ENCODE data around the gene IGSF21. TPM values are rescaled to one million over a fixed set of nuclear protein-coding genes. Genes with fewer than 3 reads are reported as not detected.

The IGSF21 gene
- total RNA-seq, 2 experiments from 2014 or later: not detected

GRCh38 chr1:18085387-18086074 lies 22.1 kb upstream of the IGSF21 start:
- Histone ChIP-seq H3K4me3 (ENCODE audit: low read length) (no peak overlapping the region), H3K4me1 (ENCODE audit: insufficient read depth, low read length) (no peaks in the 10 kb centered on the region), H3K36me3 (ENCODE audit: insufficient read depth, low read length) (no peaks in the 10 kb centered on the region), H3K9me3 (ENCODE audit: control insufficient read depth in 1 of 2, insufficient read depth in 1 of 2, low read length in 2 of 2) (no peaks in the 10 kb centered on the region), H3K27ac (ENCODE audit: low read depth in 1 of 2, low read length in 2 of 2) (no peak overlapping the region), H3K27me3 (ENCODE audit: control insufficient read depth in 1 of 2, insufficient read depth in 2 of 2, low read length in 2 of 2) (no peaks in the 10 kb centered on the region)
- H3K27ac Mint-ChIP-seq: no peak overlapping the region
- H3K36me3 Mint-ChIP-seq (ENCODE audit: low read depth): no peaks in the 10 kb centered on the region
- DNase-seq: no peak
- no peaks in the 10 kb centered on the region for H3K4me1 Mint-ChIP-seq (ENCODE audit: low read depth)
- ChIA-PET POLR2A (no interaction called here), CTCF (interaction anchor here (1.2 kb wide), 1 partner anchor 9 kb away, joined by 3 read pairs; no protein-coding TSS in a partner anchor)
- H3K27me3 Mint-ChIP-seq: peaks cover 20% of the 10 kb centered on the region
- ATAC-seq (ENCODE audit: poor library complexity): no peak
- H3K4me3 Mint-ChIP-seq: no peak overlapping the region
- TF ChIP-seq, protein P1, sequence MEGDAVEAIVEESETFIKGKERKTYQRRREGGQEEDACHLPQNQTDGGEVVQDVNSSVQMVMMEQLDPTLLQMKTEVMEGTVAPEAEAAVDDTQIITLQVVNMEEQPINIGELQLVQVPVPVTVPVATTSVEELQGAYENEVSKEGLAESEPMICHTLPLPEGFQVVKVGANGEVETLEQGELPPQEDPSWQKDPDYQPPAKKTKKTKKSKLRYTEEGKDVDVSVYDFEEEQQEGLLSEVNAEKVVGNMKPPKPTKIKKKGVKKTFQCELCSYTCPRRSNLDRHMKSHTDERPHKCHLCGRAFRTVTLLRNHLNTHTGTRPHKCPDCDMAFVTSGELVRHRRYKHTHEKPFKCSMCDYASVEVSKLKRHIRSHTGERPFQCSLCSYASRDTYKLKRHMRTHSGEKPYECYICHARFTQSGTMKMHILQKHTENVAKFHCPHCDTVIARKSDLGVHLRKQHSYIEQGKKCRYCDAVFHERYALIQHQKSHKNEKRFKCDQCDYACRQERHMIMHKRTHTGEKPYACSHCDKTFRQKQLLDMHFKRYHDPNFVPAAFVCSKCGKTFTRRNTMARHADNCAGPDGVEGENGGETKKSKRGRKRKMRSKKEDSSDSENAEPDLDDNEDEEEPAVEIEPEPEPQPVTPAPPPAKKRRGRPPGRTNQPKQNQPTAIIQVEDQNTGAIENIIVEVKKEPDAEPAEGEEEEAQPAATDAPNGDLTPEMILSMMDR (IDR thresholded peaks at IDR 0.05): no peak
- intact Hi-C loops (cut with DNase I, micrococcal nuclease): no loop called here
- H3K9me3 Mint-ChIP-seq: no peaks in the 10 kb centered on the region

DNA sequence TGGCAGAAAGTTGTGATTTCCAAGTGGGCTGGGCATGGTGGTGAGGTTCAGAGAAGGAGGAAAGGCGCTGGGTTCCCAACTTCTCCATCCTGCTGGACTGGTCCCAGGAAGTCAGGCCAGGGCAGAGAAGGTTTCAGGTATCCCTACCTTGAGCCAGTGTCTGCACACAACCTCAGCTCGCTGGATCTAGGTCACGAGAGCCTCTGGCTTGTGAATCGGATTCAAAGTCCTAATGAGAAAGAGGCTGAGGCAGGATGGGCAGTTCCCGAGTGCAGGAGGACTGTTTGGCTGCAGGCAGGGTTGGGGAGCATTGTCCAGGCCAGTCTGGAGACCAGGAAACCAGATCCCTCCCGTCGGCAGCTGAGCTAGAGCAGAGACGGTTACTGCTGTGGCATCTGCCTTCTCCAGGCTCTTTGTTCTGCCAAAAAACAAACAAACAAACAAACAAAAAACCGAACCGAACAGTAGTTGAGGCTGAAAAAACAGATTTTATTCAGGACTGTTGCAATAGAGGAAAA lies 19.5 kb upstream of the IGSF21 start:
- no peaks in the 10 kb centered on the region for H3K36me3 ChIP-seq (ENCODE audit: insufficient read depth, low read length)
- intact Hi-C loops (cut with DNase I, micrococcal nuclease): no loop called here
- H3K4me3 ChIP-seq (ENCODE audit: low read length): no peak overlapping the region
- Mint-ChIP-seq H3K27ac (no peak overlapping the region), H3K4me3 (no peak overlapping the region), H3K36me3 (ENCODE audit: low read depth) (no peaks in the 10 kb centered on the region), H3K27me3 (peaks cover 31% of the 10 kb centered on the region), H3K4me1 (ENCODE audit: low read depth) (no peaks in the 10 kb centered on the region), H3K9me3 (no peaks in the 10 kb centered on the region)
- H3K9me3 ChIP-seq (ENCODE audit: control insufficient read depth in 1 of 2, insufficient read depth in 1 of 2, low read length in 2 of 2): peaks cover 0 to 1% of the 10 kb centered on the region in 2 experiments
- ChIA-PET POLR2A (no interaction called here), CTCF (no interaction called here)
- H3K27me3 ChIP-seq (ENCODE audit: control insufficient read depth in 1 of 2, insufficient read depth in 2 of 2, low read length in 2 of 2): peaks cover 0 to 3% of the 10 kb centered on the region in 2 experiments
- TF ChIP-seq, protein P1 (IDR thresholded peaks at IDR 0.05): no peak
- H3K27ac ChIP-seq (ENCODE audit: low read depth in 1 of 2, low read length in 2 of 2): no peak overlapping the region
- ATAC-seq (ENCODE audit: poor library complexity): no peak
- DNase-seq: no peak
- H3K4me1 ChIP-seq (ENCODE audit: insufficient read depth, low read length): no peaks in the 10 kb centered on the region

GRCh38 chr1:18089488-18089887 lies 18.1 kb upstream of the IGSF21 start:
- Histone ChIP-seq H3K4me3 (ENCODE audit: low read length) (no peak overlapping the region), H3K36me3 (ENCODE audit: insufficient read depth, low read length) (no peaks in the 10 kb centered on the region), H3K27me3 (ENCODE audit: control insufficient read depth in 1 of 2, insufficient read depth in 2 of 2, low read length in 2 of 2) (peaks cover 0 to 9% of the 10 kb centered on the region in 2 experiments), H3K4me1 (ENCODE audit: insufficient read depth, low read length) (no peaks in the 10 kb centered on the region), H3K27ac (ENCODE audit: low read depth in 1 of 2, low read length in 2 of 2) (no peak overlapping the region), H3K9me3 (ENCODE audit: control insufficient read depth in 1 of 2, insufficient read depth in 1 of 2, low read length in 2 of 2) (peaks cover 0 to 4% of the 10 kb centered on the region in 2 experiments)
- H3K4me3 Mint-ChIP-seq: no peak overlapping the region
- ATAC-seq (ENCODE audit: poor library complexity) (no peak), DNase-seq (no peak)
- intact Hi-C loops (cut with DNase I, micrococcal nuclease): no loop called here
- no peaks in the 10 kb centered on the region for H3K4me1 Mint-ChIP-seq (ENCODE audit: low read depth)
- ChIA-PET CTCF (no interaction called here), POLR2A (no interaction called here)
- TF ChIP-seq, protein P1 (IDR thresholded peaks at IDR 0.05): no peak
- H3K27me3 Mint-ChIP-seq: peaks cover 41% of the 10 kb centered on the region
- H3K9me3 Mint-ChIP-seq: no peaks in the 10 kb centered on the region
- H3K27ac Mint-ChIP-seq: no peak overlapping the region
- no peaks in the 10 kb centered on the region for H3K36me3 Mint-ChIP-seq (ENCODE audit: low read depth)

Measured in CD4-positive, alpha-beta T cell (primary cell).